Endothelial cell of umbilical vein (primary cell): ENCODE measurements around the gene SCAMP2. TPM values are rescaled to one million over a fixed set of nuclear protein-coding genes. Genes with fewer than 3 reads are reported as not detected.

Experiments
- BruUV-seq: library from RNA; stranded (reverse); fragments of 400-500 nt; replicated peaks from 2 replicates; lab custom pipeline; 2021; lab: Mats Ljungman, UMichigan
- CTCF ChIA-PET: fragments of 300-600, 350-600 bp; sonication (Branson Sonifier 250); formaldehyde crosslinking; loops from one replicate; lab custom pipeline; 2021; ENCODE audit warnings: antibody characterized with exemption, inconsistent platforms; lab: Charles Lee
- POLR2A ChIA-PET: fragments of 300-600, 350-600 bp; sonication (Branson Sonifier 250); formaldehyde crosslinking; loops from one replicate; lab custom pipeline; 2021; ENCODE audit warnings: antibody characterized with exemption, inconsistent platforms; lab: Charles Lee
- DNase-seq: peaks from one replicate; pipeline ENCODE4 v3.0.0-alpha.2; 2011; ENCODE audit warnings: low read depth, low spot score
- FAIRE-seq: peaks from 2 replicates; lab custom pipeline; 2011; peaks lifted over from hg19 to GRCh38; lab: Jason Lieb, UNC
- H2AFZ ChIP-seq: 2 replicates; pipeline ENCODE4 v1.6.0; 2012; ENCODE audit warnings: low read depth, low read length, control low read depth, inconsistent platforms
- H3K27ac ChIP-seq: 2 replicates; pipeline ENCODE4 v1.5.1; 2011; ENCODE audit warnings: low read depth, mild to moderate bottlenecking, control low read depth, low read length, moderate library complexity; ENCODE audit not compliant: insufficient read depth
- H3K27me3 ChIP-seq, 2 experiments: 2 replicates each; pipeline versions ENCODE4 v1.6.0 to v1.6.1; 2011; ENCODE audit warnings: low read length in 2 of 2, mixed read lengths in 1 of 2; ENCODE audit not compliant: control insufficient read depth in 2 of 2, insufficient read depth in 2 of 2
- H3K36me3 ChIP-seq, 2 experiments: 2 replicates in 1 of 2; 3 replicates in 1 of 2; pipeline ENCODE4 v1.5.1; 2011; ENCODE audit warnings: low read length in 2 of 2, mild to moderate bottlenecking in 1 of 2, moderate library complexity in 1 of 2; ENCODE audit not compliant: control insufficient read depth in 2 of 2, insufficient read depth in 2 of 2; ENCODE audit errors: extremely low read depth in 1 of 2
- H3K4me1 ChIP-seq: 3 replicates; pipeline ENCODE4 v1.5.1; 2011; ENCODE audit warnings: mild to moderate bottlenecking, low read length; ENCODE audit not compliant: control insufficient read depth, insufficient read depth; ENCODE audit errors: extremely low read depth
- H3K4me2 ChIP-seq: 2 replicates; pipeline ENCODE4 v1.6.1; 2011; ENCODE audit warnings: low read length, control low read depth, mixed read lengths; ENCODE audit not compliant: insufficient read depth
- H3K4me3 ChIP-seq, 3 experiments: fragments of 200-600 bp in 1 of 3; sonication (generic), shearing (Covaris generic) in 1 of 3; replicated peaks in 1 of 3; 2 replicates each; pipeline ENCODE4 v1.5.1; 2011 to 2016; ENCODE audit warnings: control low read depth in 3 of 3, low read length in 3 of 3, mild to moderate bottlenecking in 2 of 3, inconsistent platforms in 1 of 3, low read depth in 1 of 3, moderate library complexity in 1 of 3; ENCODE audit not compliant: insufficient read depth in 1 of 3
- H3K79me2 ChIP-seq: 2 replicates; pipeline ENCODE4 v1.6.0; 2012; ENCODE audit warnings: low read length, inconsistent platforms; ENCODE audit not compliant: control insufficient read depth, insufficient read depth
- H3K9ac ChIP-seq: replicated peaks from 2 replicates; pipeline ENCODE3; 2011; ENCODE audit warnings: low read length, control low read depth; ENCODE audit not compliant: insufficient read depth; ENCODE audit errors: extremely low read depth
- H3K9me1 ChIP-seq: replicated peaks from 3 replicates; pipeline ENCODE4 v1.6.0; 2011; ENCODE audit warnings: mild to moderate bottlenecking, low read length; ENCODE audit not compliant: control insufficient read depth, insufficient read depth; ENCODE audit errors: extremely low read depth
- H3K9me3 ChIP-seq: replicated peaks from 2 replicates; pipeline ENCODE4 v1.5.1; 2012; ENCODE audit warnings: low read length, inconsistent platforms; ENCODE audit not compliant: control insufficient read depth, insufficient read depth
- H4K20me1 ChIP-seq: replicated peaks from 2 replicates; pipeline ENCODE3; 2011; ENCODE audit warnings: mild to moderate bottlenecking, low read length; ENCODE audit not compliant: control insufficient read depth, insufficient read depth; ENCODE audit errors: extremely low read depth
- EZH2 ChIP-seq: IDR thresholded peaks from 2 replicates; pipeline ENCODE4 v1.6.1; 2012; ENCODE audit warnings: borderline replicate concordance, low read depth, mild to moderate bottlenecking, moderate library complexity, low read length, inconsistent platforms; ENCODE audit not compliant: severe bottlenecking
- FOS ChIP-seq: IDR thresholded peaks from 2 replicates; pipeline ENCODE4 v1.6.1; 2011; ENCODE audit warnings: mild to moderate bottlenecking, low read length, moderate library complexity, borderline replicate concordance; ENCODE audit not compliant: insufficient read depth
- GATA2 ChIP-seq: IDR thresholded peaks from 2 replicates; pipeline ENCODE4 v1.7.0; 2011; ENCODE audit warnings: low read depth, mild to moderate bottlenecking, moderate library complexity, mixed read lengths, low read length; ENCODE audit not compliant: insufficient read length, insufficient read depth
- JUN ChIP-seq: IDR thresholded peaks from 2 replicates; pipeline ENCODE4 v1.6.1; 2011; ENCODE audit warnings: borderline replicate concordance, low read depth; ENCODE audit not compliant: insufficient read length, insufficient read depth
- MAX ChIP-seq: IDR thresholded peaks from 2 replicates; pipeline ENCODE4 v1.6.1; 2011; ENCODE audit not compliant: insufficient read depth, insufficient read length
- MYC ChIP-seq: IDR thresholded peaks from one replicate; pipeline ENCODE4 v1.6.1; 2011; ENCODE audit warnings: mild to moderate bottlenecking, low read depth, low read length
- POLR2A ChIP-seq: IDR thresholded peaks from 2 replicates; pipeline ENCODE4 v1.6.1; 2012; ENCODE audit warnings: low read depth, mild to moderate bottlenecking, control low read depth, low read length
- POLR2AphosphoS5 ChIP-seq: IDR thresholded peaks from 2 replicates; pipeline ENCODE4 v1.6.1; 2012; ENCODE audit warnings: low read depth, mild to moderate bottlenecking, control low read depth, low read length, moderate library complexity; ENCODE audit not compliant: insufficient read depth
- dilution Hi-C: fragments of 300-500 bp; cut with MboI; formaldehyde crosslinking; loops from one replicate; pipeline ENCODE4 v1.15.0; 2019; ENCODE audit warnings: low sequenced_read_pairs; ENCODE audit not compliant: extremely low pct_ligation_motif_present
- intact Hi-C: fragments of 100-400 bp; cut with micrococcal nuclease; formaldehyde crosslinking; loops from one replicate; pipeline ENCODE4 v1.10.0; 2022
- polyA plus RNA-seq, 4 experiments: library from polyadenylated mRNA; depleted of rRNA in 3 of 4; stranded (reverse) in 3 of 4; unstranded in 1 of 4; fragments of >200 nt; gene quantifications; 2 replicates each; pipeline versions ENCODE4 v1.2.1 to v1.2.3, GENCODE V29; 2011 to 2012; ENCODE audit warnings: missing spikeins in 1 of 4
- total RNA-seq: library from RNA; stranded (reverse); gene quantifications from 2 replicates; pipeline ENCODE4 v1.2.3, GENCODE V29; 2021
- TF ChIP-seq, protein P1 (sequence below), 2 donors: IDR thresholded peaks; 1 replicate in 1 of 2; 2 replicates in 1 of 2; pipeline ENCODE4 v1.5.1; 2011; ENCODE audit warnings: low read length in 2 of 2, mild to moderate bottlenecking in 2 of 2, moderate library complexity in 2 of 2, control low read depth in 1 of 2, inconsistent platforms in 1 of 2, low read depth in 1 of 2; ENCODE audit not compliant: insufficient read depth in 1 of 2; ENCODE audit errors: extremely low read depth in 1 of 2

Gene SCAMP2
- total and polyA plus RNA-seq, 2 donors (not counting 3 experiments of a cell fraction or from before 2014, with no cell fraction given): 67.3 to 256 TPM

DNA sequence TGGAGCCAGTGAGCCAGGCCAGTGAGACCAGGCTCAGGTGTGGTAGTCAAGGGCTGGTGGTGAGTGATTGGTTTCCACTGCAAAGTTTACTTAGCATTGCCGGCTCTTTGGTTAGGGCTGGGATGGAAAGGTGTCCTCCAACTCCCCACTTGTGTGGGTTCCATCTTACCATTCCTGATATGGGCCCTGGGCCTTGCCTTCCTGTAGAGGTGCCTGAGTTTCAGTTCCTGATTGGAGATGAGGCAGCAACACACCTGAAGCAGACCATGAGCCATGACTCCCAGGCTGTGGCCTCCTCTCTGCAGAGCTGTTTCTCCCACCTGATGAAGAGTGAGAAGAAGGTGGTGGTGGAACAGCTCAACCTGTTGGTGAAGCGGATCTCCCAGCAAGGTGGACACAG, 19.8 kb upstream of the SCAMP2 start:
- H3K27ac ChIP-seq: no peak overlapping the region
- H3K9me3 ChIP-seq: no peaks in the 10 kb centered on the region
- H3K4me2 ChIP-seq: no peak overlapping the region
- CTCF ChIA-PET: interaction anchor here (0.5 to 2.8 kb wide), 2 partner anchors 9 to 19 kb away, joined by 3 to 17 read pairs; no protein-coding TSS in a partner anchor
- H3K36me3 ChIP-seq: peaks cover 0 to 8% of the 10 kb centered on the region in 2 experiments
- H3K27me3 ChIP-seq: no peaks in the 10 kb centered on the region
- dilution Hi-C loops (no loop called here), intact Hi-C loops (no loop called here)
- POLR2A ChIA-PET: no interaction called here
- H4K20me1 ChIP-seq: no peaks in the 10 kb centered on the region
- no peak overlapping the region for H3K9ac ChIP-seq
- no TSS peak for BruUV-seq
- H3K79me2 ChIP-seq: peaks cover 6% of the 10 kb centered on the region
- FAIRE-seq: no peak
- H2AFZ ChIP-seq: no peak overlapping the region
- TF ChIP-seq EZH2: no peak
- TF ChIP-seq POLR2A: no peak
- TF ChIP-seq, protein P1, sequence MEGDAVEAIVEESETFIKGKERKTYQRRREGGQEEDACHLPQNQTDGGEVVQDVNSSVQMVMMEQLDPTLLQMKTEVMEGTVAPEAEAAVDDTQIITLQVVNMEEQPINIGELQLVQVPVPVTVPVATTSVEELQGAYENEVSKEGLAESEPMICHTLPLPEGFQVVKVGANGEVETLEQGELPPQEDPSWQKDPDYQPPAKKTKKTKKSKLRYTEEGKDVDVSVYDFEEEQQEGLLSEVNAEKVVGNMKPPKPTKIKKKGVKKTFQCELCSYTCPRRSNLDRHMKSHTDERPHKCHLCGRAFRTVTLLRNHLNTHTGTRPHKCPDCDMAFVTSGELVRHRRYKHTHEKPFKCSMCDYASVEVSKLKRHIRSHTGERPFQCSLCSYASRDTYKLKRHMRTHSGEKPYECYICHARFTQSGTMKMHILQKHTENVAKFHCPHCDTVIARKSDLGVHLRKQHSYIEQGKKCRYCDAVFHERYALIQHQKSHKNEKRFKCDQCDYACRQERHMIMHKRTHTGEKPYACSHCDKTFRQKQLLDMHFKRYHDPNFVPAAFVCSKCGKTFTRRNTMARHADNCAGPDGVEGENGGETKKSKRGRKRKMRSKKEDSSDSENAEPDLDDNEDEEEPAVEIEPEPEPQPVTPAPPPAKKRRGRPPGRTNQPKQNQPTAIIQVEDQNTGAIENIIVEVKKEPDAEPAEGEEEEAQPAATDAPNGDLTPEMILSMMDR (IDR thresholded peaks at IDR 0.05; ENCODE audit: extremely low read depth in 1 of 2, insufficient read depth in 1 of 2, low read depth in 1 of 2, low read length in 2 of 2): no peak
- no peak for TF ChIP-seq FOS
- no peak for TF ChIP-seq POLR2AphosphoS5
- TF ChIP-seq MYC: no peak
- no peak for TF ChIP-seq JUN
- no peak for TF ChIP-seq GATA2
- no peak for TF ChIP-seq MAX
- H3K4me1 ChIP-seq: peaks cover 12% of the 10 kb centered on the region
- H3K9me1 ChIP-seq: no peaks in the 10 kb centered on the region
- H3K4me3 ChIP-seq: no peak overlapping the region
- no peak for DNase-seq
